Measurements from ENCODE around the gene CERK.

Gene CERK

DNA sequence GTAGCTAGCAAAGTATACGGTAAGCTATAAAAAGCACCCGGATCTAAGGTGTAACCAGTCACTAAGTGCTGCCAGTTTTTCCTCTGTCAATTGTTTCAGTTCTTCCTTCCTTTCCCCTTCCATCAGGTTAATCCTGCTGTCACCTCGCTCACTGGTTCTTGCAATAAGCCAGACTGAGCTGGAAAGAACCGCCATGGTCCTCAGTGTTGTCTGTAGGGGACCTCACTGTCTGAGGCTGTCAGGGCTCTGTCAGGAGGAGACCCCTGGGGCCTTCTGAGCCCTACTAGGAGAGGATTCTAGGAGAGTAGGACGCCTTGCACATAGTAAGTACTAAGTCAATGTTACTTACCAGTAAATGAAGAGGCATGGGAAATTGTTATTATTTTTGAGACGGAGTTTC is 23.0 kb upstream of the CERK start:
- POLR2A ChIA-PET, result no interaction called here
- peak overlapping the region in 1 of 7 experiments; percentile 5 for H3K4me3 ChIP-seq (ENCODE audit: control insufficient read depth in 1 of 7, extremely low read depth in 1 of 7, insufficient read depth in 4 of 7, low read depth in 2 of 7, low read length in 6 of 7)

DNA sequence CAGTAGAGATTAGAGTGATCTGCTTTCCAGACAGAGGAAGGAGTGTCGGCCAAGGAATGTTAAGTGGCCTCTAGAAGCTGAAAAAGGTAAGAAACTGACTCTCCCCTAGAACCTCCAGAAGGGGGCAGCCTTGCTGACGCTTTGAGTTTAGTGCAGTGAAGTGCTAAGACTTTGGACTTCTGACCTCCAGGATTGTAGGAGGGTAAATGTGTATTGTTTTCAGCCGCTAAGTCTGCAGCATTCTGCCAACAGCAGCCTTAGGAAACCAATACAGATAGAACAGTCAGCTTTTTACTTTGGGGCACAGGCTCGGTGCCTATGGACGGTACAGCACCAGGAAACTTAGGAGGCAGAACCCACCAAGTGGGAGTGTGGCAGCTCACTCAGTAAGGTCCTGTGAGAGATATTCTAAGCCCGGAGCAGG is 20.8 kb upstream of the CERK start:
- ChIA-PET POLR2A (interaction anchor here (1.9 kb wide), 2 partner anchors 10 to 20 kb away, joined by 6 to 9 read pairs; partner anchors contain the start of gene CERK), CTCF (interaction anchor here (0.9 to 5.8 kb wide), 14 partner anchors 10 to 52 kb away, joined by 3 to 72 read pairs (median 8); no protein-coding TSS in a partner anchor)
- peaks cover 8 to 53% (median 45%) of the 10 kb centered on the region in 4 experiments for H3K4me1 ChIP-seq (ENCODE audit: control extremely low read depth in 1 of 4, control insufficient read depth in 4 of 4, insufficient read depth in 4 of 4, low read length in 3 of 4)
- no peaks in the 10 kb centered on the region for H3K27me3 ChIP-seq (replicated peaks in 2 of 5; ENCODE audit: control insufficient read depth in 4 of 5, insufficient read depth in 5 of 5, low read length in 4 of 5)
- 52% methylated on average over 5 of the region's 6 CpGs for WGBS (ENCODE audit: insufficient coverage)
- H3K36me3 ChIP-seq (ENCODE audit: control insufficient read depth in 4 of 4, insufficient read depth in 4 of 4, low read length in 3 of 4), result no peaks in the 10 kb centered on the region
- H3K9me3 ChIP-seq (ENCODE audit: control extremely low read depth in 1 of 5, control insufficient read depth in 4 of 5, insufficient read depth in 2 of 5, low read depth in 1 of 5, low read length in 4 of 5), result peaks cover 0 to 13% (median 2%) of the 10 kb centered on the region in 5 experiments
- no peak overlapping the region for H3K27ac ChIP-seq (ENCODE audit: insufficient read depth in 1 of 2, low read depth in 1 of 2, low read length in 2 of 2, poor library complexity in 1 of 2, severe bottlenecking in 2 of 2)
- no peak overlapping the region for H3K4me3 ChIP-seq (ENCODE audit: control insufficient read depth in 1 of 7, extremely low read depth in 1 of 7, insufficient read depth in 4 of 7, low read depth in 2 of 7, low read length in 6 of 7)
- peak; percentile 68 to 76 (median 70) for DNase-seq

More for the DNA sequence above, 23.0 kb upstream of the CERK start:
- 92% methylated on average over 6 of the region's 6 CpGs for WGBS (ENCODE audit: insufficient coverage)
- no peaks in the 10 kb centered on the region for H3K27me3 ChIP-seq (replicated peaks in 2 of 5; ENCODE audit: control insufficient read depth in 4 of 5, insufficient read depth in 5 of 5, low read length in 4 of 5)
- H3K27ac ChIP-seq (ENCODE audit: insufficient read depth in 1 of 2, low read depth in 1 of 2, low read length in 2 of 2, poor library complexity in 1 of 2, severe bottlenecking in 2 of 2), result no peak overlapping the region
- H3K36me3 ChIP-seq (ENCODE audit: control insufficient read depth in 4 of 4, insufficient read depth in 4 of 4, low read length in 3 of 4), result peaks cover 0 to 6% (median 1%) of the 10 kb centered on the region in 4 experiments
- peaks cover 8 to 49% (median 37%) of the 10 kb centered on the region in 4 experiments for H3K4me1 ChIP-seq (ENCODE audit: control extremely low read depth in 1 of 4, control insufficient read depth in 4 of 4, insufficient read depth in 4 of 4, low read length in 3 of 4)
- CTCF ChIA-PET, result interaction anchor here (0.7 to 5.8 kb wide), 10 partner anchors 9 to 46 kb away, joined by 3 to 72 read pairs (median 4); no protein-coding TSS in a partner anchor
- H3K9me3 ChIP-seq (ENCODE audit: control extremely low read depth in 1 of 5, control insufficient read depth in 4 of 5, insufficient read depth in 2 of 5, low read depth in 1 of 5, low read length in 4 of 5), result peaks cover 0 to 7% (median 2%) of the 10 kb centered on the region in 5 experiments
- DNase-seq, result no peak

DNA sequence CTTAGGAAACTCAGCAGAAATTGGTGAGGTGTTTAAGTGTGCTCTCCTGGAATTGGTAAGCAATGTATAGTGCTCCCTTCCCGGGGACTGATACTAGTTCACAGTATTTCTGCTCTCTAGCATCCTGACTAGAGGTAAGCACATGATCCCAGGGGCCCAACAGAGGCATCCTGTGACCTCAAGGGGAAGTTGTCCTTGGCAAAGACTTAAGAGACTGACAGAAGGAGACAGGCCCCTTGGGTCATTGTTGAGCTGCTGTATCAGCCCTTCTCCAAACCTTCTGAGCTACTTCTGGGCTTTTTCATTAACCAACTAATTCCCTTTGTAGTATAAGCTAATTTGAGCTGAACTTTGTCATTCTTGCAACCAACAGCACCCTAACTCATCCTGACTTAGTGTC is 20.1 kb upstream of the CERK start:
- Histone ChIP-seq H3K27ac (ENCODE audit: insufficient read depth in 1 of 2, low read depth in 1 of 2, low read length in 2 of 2, poor library complexity in 1 of 2, severe bottlenecking in 2 of 2) (no peak overlapping the region), H3K27me3 (replicated peaks in 2 of 5; ENCODE audit: control insufficient read depth in 4 of 5, insufficient read depth in 5 of 5, low read length in 4 of 5) (no peaks in the 10 kb centered on the region), H3K9me3 (ENCODE audit: control extremely low read depth in 1 of 5, control insufficient read depth in 4 of 5, insufficient read depth in 2 of 5, low read depth in 1 of 5, low read length in 4 of 5) (peaks cover 0 to 13% (median 2%) of the 10 kb centered on the region in 5 experiments), H3K36me3 (ENCODE audit: control insufficient read depth in 4 of 4, insufficient read depth in 4 of 4, low read length in 3 of 4) (no peaks in the 10 kb centered on the region), H3K4me1 (ENCODE audit: control extremely low read depth in 1 of 4, control insufficient read depth in 4 of 4, insufficient read depth in 4 of 4, low read length in 3 of 4) (peaks cover 7 to 54% (median 46%) of the 10 kb centered on the region in 4 experiments), H3K4me3 (ENCODE audit: control insufficient read depth in 1 of 7, extremely low read depth in 1 of 7, insufficient read depth in 4 of 7, low read depth in 2 of 7, low read length in 6 of 7) (peak overlapping the region in 1 of 7 experiments; percentile 0)
- CTCF ChIA-PET, result interaction anchor here (1.0 to 5.8 kb wide), 13 partner anchors 10 to 53 kb away, joined by 4 to 72 read pairs (median 9); no protein-coding TSS in a partner anchor
- peak in 1 of 3 donors; percentile 48 for DNase-seq
- POLR2A ChIA-PET, result interaction anchor here (1.9 kb wide), 2 partner anchors 9 to 20 kb away, joined by 6 to 9 read pairs; partner anchors contain the start of gene CERK
- WGBS (ENCODE audit: insufficient coverage), result 67% methylated on average over 1 of the region's 1 CpG

- Histone ChIP-seq H3K36me3 (ENCODE audit: control insufficient read depth in 4 of 4, insufficient read depth in 4 of 4, low read length in 3 of 4) (no peaks in the 10 kb centered on the region), H3K4me3 (ENCODE audit: control insufficient read depth in 1 of 7, extremely low read depth in 1 of 7, insufficient read depth in 4 of 7, low read depth in 2 of 7, low read length in 6 of 7) (no peak overlapping the region), H3K27ac (ENCODE audit: insufficient read depth in 1 of 2, low read depth in 1 of 2, low read length in 2 of 2, poor library complexity in 1 of 2, severe bottlenecking in 2 of 2) (no peak overlapping the region), H3K9me3 (ENCODE audit: control extremely low read depth in 1 of 5, control insufficient read depth in 4 of 5, insufficient read depth in 2 of 5, low read depth in 1 of 5, low read length in 4 of 5) (peaks cover 0 to 13% (median 2%) of the 10 kb centered on the region in 5 experiments), H3K27me3 (replicated peaks in 2 of 5; ENCODE audit: control insufficient read depth in 4 of 5, insufficient read depth in 5 of 5, low read length in 4 of 5) (no peaks in the 10 kb centered on the region), H3K4me1 (ENCODE audit: control extremely low read depth in 1 of 4, control insufficient read depth in 4 of 4, insufficient read depth in 4 of 4, low read length in 3 of 4) (peaks cover 7 to 53% (median 44%) of the 10 kb centered on the region in 4 experiments)
- ChIA-PET CTCF (interaction anchor here (1.2 to 5.8 kb wide), 7 partner anchors 9 to 45 kb away, joined by 4 to 72 read pairs (median 24); no protein-coding TSS in a partner anchor), POLR2A (no interaction called here)
- no peak for DNase-seq
- WGBS (ENCODE audit: insufficient coverage), result 94% methylated on average over 2 of the region's 2 CpGs
Measured at GRCh38 chr22:46757104-46757503, 19.1 kb upstream of the CERK start.

- Histone ChIP-seq H3K9me3 (ENCODE audit: control extremely low read depth in 1 of 5, control insufficient read depth in 4 of 5, insufficient read depth in 2 of 5, low read depth in 1 of 5, low read length in 4 of 5) (peaks cover 0 to 13% (median 2%) of the 10 kb centered on the region in 5 experiments), H3K4me3 (ENCODE audit: control insufficient read depth in 1 of 7, extremely low read depth in 1 of 7, insufficient read depth in 4 of 7, low read depth in 2 of 7, low read length in 6 of 7) (no peak overlapping the region), H3K27ac (ENCODE audit: insufficient read depth in 1 of 2, low read depth in 1 of 2, low read length in 2 of 2, poor library complexity in 1 of 2, severe bottlenecking in 2 of 2) (no peak overlapping the region), H3K27me3 (replicated peaks in 2 of 5; ENCODE audit: control insufficient read depth in 4 of 5, insufficient read depth in 5 of 5, low read length in 4 of 5) (no peaks in the 10 kb centered on the region), H3K36me3 (ENCODE audit: control insufficient read depth in 4 of 4, insufficient read depth in 4 of 4, low read length in 3 of 4) (no peaks in the 10 kb centered on the region), H3K4me1 (ENCODE audit: control extremely low read depth in 1 of 4, control insufficient read depth in 4 of 4, insufficient read depth in 4 of 4, low read length in 3 of 4) (peaks cover 2 to 48% (median 36%) of the 10 kb centered on the region in 4 experiments)
- ChIA-PET POLR2A (no interaction called here), CTCF (interaction anchor here (0.7 to 5.8 kb wide), 6 partner anchors 16 to 838 kb away, joined by 3 to 72 read pairs (median 18); no protein-coding TSS in a partner anchor)
- DNase-seq, result no peak
- WGBS (ENCODE audit: insufficient coverage), result 100% methylated on average over 1 of the region's 1 CpG
Measured at GRCh38 chr22:46756097-46756496, 18.0 kb upstream of the CERK start.

DNA sequence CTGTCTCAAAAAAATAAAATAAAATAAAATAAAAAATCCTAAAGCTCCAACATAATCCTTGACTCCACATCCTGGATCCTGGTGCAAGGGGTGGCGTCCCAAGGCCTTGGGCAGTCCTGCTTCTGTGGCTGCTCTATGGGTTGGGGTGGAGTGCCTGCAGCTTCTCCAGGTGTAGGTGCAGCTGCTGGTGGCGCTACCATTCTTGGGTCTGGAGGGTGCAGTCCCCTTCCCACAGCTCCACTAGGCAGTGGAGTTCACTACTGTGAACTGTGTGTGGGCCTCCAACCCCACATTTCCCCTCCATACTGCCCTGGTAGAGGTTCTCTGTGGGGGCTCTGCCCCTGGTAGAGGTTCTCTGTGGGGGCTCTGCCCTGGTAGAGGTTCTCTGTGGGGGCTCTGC is 17.5 kb upstream of the CERK start:
- Histone ChIP-seq H3K36me3 (ENCODE audit: control insufficient read depth in 4 of 4, insufficient read depth in 4 of 4, low read length in 3 of 4) (no peaks in the 10 kb centered on the region), H3K27ac (ENCODE audit: insufficient read depth in 1 of 2, low read depth in 1 of 2, low read length in 2 of 2, poor library complexity in 1 of 2, severe bottlenecking in 2 of 2) (no peak overlapping the region), H3K4me1 (ENCODE audit: control extremely low read depth in 1 of 4, control insufficient read depth in 4 of 4, insufficient read depth in 4 of 4, low read length in 3 of 4) (peaks cover 2 to 53% (median 40%) of the 10 kb centered on the region in 4 experiments), H3K9me3 (ENCODE audit: control extremely low read depth in 1 of 5, control insufficient read depth in 4 of 5, insufficient read depth in 2 of 5, low read depth in 1 of 5, low read length in 4 of 5) (peaks cover 0 to 13% (median 2%) of the 10 kb centered on the region in 5 experiments), H3K4me3 (ENCODE audit: control insufficient read depth in 1 of 7, extremely low read depth in 1 of 7, insufficient read depth in 4 of 7, low read depth in 2 of 7, low read length in 6 of 7) (no peak overlapping the region), H3K27me3 (replicated peaks in 2 of 5; ENCODE audit: control insufficient read depth in 4 of 5, insufficient read depth in 5 of 5, low read length in 4 of 5) (no peaks in the 10 kb centered on the region)
- POLR2A ChIA-PET, result interaction anchor here (1.2 kb wide), 1 partner anchor 15 kb away, joined by 4 read pairs; no protein-coding TSS in a partner anchor
- DNase-seq, result no peak
- CTCF ChIA-PET, result interaction anchor here (0.7 to 1.8 kb wide), 4 partner anchors 15 to 838 kb away, joined by 3 to 4 read pairs (median 4); no protein-coding TSS in a partner anchor
- 100% methylated on average over 2 of the region's 2 CpGs for WGBS (ENCODE audit: insufficient coverage)

DNA sequence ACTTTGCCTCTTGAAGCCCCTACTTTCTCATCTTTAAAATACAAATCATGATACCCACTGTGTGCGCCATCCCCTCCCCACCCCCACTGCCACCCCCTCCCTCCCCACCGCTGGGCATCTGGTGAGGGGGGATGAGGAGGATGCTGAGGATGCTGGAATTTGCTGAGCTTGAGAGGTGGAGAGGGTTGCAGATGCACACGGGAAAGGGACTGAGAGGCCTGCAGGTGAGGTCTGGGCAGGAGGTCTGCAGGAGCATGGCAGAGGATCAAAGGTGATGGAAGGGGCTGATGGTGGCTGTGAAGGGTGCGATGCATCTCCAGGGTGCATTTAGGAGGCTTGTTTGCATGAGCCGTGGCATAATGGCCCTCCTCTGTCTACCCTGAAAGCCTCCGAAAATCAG is 16.8 kb upstream of the CERK start:
- ChIA-PET CTCF (interaction anchor here (0.8 to 1.5 kb wide), 3 partner anchors 12 to 48 kb away, joined by 3 to 4 read pairs (median 3); no protein-coding TSS in a partner anchor), POLR2A (interaction anchor here (0.6 to 1.5 kb wide), 5 partner anchors 8 to 29 kb away, joined by 4 to 17 read pairs (median 6); partner anchors contain the start of genes CERK and TBC1D22A)
- Histone ChIP-seq H3K36me3 (ENCODE audit: control insufficient read depth in 4 of 4, insufficient read depth in 4 of 4, low read length in 3 of 4) (no peaks in the 10 kb centered on the region), H3K4me3 (ENCODE audit: control insufficient read depth in 1 of 7, extremely low read depth in 1 of 7, insufficient read depth in 4 of 7, low read depth in 2 of 7, low read length in 6 of 7) (no peak overlapping the region), H3K27me3 (replicated peaks in 2 of 5; ENCODE audit: control insufficient read depth in 4 of 5, insufficient read depth in 5 of 5, low read length in 4 of 5) (no peaks in the 10 kb centered on the region), H3K4me1 (ENCODE audit: control extremely low read depth in 1 of 4, control insufficient read depth in 4 of 4, insufficient read depth in 4 of 4, low read length in 3 of 4) (peaks cover 2 to 60% (median 47%) of the 10 kb centered on the region in 4 experiments), H3K9me3 (ENCODE audit: control extremely low read depth in 1 of 5, control insufficient read depth in 4 of 5, insufficient read depth in 2 of 5, low read depth in 1 of 5, low read length in 4 of 5) (peaks cover 0 to 13% (median 2%) of the 10 kb centered on the region in 5 experiments), H3K27ac (ENCODE audit: insufficient read depth in 1 of 2, low read depth in 1 of 2, low read length in 2 of 2, poor library complexity in 1 of 2, severe bottlenecking in 2 of 2) (no peak overlapping the region)
- DNase-seq, result no peak
- WGBS (ENCODE audit: insufficient coverage), result 88% methylated on average over 2 of the region's 6 CpGs
